GM08714 (cell line): ENCODE results near the gene JPH3.
"Not testable (repeated sequence)": the region's sequence is repeated elsewhere in the genome, so short reads cannot be mapped to it uniquely, and the experiment has no call there.

ENCODE experiments used
- H3K4me3 ChIP-seq: fragments of 200-500 bp; sonication (Bioruptor generic); 2 replicates; pipeline ENCODE4 v1.5.1; 2014; ENCODE audit warnings: mild to moderate bottlenecking, low read length, inconsistent platforms
- ZNF274 ChIP-seq: IDR thresholded peaks from 2 replicates; pipeline ENCODE4 v1.6.1; 2012; ENCODE audit warnings: mild to moderate bottlenecking, low read depth, low read length

Gene JPH3

DNA sequence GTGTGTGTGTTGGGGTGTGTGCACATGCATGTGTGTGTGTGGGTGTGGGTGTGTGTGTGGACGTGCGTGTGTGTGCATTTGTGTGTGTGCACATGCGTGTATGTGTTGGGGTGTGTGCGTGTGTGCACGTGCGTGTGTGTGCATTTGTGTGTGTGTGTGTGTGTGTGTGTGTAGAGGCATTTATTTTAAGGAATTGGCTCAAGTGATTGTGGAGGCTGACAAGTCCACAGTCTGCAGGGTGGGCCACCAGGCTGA is 37.9 kb upstream of the JPH3 start:
- H3K4me3 ChIP-seq = no peak overlapping the region

GRCh38 chr16:87569601-87570571 is 32.4 kb upstream of the JPH3 start:
- no peak overlapping the region for H3K4me3 ChIP-seq
- no peak for TF ChIP-seq ZNF274

More for the DNA sequence above, 37.9 kb upstream of the JPH3 start:
- TF ChIP-seq ZNF274 = no peak

- no peak overlapping the region for H3K4me3 ChIP-seq
- no peak for TF ChIP-seq ZNF274
Measured at GRCh38 chr16:87570572-87570937, 31.8 kb upstream of the JPH3 start.

GRCh38 chr16:87570938-87571867 is 31.1 kb upstream of the JPH3 start:
- TF ChIP-seq ZNF274 = no peak
- no peak overlapping the region for H3K4me3 ChIP-seq

GRCh38 chr16:87571868-87572244 is 30.5 kb upstream of the JPH3 start:
- no peak for TF ChIP-seq ZNF274
- H3K4me3 ChIP-seq = no peak overlapping the region

DNA sequence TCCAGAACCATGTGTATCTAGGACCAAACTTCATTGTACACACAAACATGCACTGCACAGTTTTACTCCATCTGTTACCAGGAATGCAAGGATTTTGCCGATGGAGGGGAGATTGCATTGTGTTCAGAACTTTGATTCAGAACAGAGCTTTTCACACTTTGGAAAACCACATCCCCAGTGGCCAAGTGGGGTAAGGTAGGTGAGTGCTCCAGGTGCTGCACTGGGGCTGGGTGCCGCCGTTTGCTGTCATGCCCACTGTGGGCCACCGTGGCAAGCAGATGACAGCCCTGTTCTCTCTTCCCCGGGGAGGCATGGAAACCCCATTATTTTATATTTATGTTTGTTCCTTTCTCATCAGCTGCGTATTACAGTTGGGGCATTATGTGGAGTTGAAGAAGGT is 29.3 kb upstream of the JPH3 start:
- H3K4me3 ChIP-seq = no peak overlapping the region
- no peak for TF ChIP-seq ZNF274

GRCh38 chr16:87575027-87575804 is 27.1 kb upstream of the JPH3 start:
- no peak for TF ChIP-seq ZNF274
- H3K4me3 ChIP-seq = no peak overlapping the region

DNA sequence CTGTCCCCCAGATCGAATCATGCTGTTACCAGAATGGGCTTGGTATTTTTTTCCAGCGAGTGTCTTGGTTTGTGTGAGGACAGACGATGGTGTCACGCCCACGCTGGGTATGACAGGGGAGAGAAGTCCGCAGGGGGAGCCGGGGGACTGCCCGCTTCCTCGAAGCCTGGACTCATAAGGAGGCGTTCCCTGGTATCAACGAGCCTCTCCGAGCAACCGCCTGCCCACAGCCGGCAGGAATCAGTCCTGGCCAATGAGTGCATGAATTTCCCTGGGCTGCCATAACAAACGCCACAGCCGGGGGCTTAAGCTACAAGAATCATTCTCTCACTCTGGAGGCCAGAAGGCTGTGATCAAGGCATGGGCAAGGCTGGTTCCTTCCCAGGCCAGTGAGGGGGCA is 26.1 kb upstream of the JPH3 start:
- TF ChIP-seq ZNF274 = no peak
- no peak overlapping the region for H3K4me3 ChIP-seq

GRCh38 chr16:87578142-87578930 is 24.0 kb upstream of the JPH3 start:
- H3K4me3 ChIP-seq = not testable (repeated sequence)

DNA sequence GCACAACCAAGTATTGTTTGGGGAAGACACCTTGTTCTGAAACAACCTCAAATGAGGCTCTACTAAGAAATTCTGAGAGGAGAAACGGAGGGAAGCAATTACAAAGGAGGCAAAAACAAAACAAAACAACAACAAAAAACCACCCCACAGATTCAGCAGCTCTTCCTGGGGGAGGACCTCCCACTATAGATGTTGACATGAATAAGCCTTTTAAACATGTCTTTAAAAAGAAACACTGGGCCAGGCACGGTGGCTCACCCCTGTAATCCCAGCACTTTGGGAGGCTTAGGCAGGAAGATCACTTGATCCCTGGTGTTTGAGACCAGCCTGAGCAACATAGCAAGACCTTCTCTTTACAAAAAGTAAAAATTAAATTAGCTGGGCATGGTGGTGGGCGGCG is 22.6 kb upstream of the JPH3 start:
- no peak for TF ChIP-seq ZNF274
- H3K4me3 ChIP-seq = no peak overlapping the region

DNA sequence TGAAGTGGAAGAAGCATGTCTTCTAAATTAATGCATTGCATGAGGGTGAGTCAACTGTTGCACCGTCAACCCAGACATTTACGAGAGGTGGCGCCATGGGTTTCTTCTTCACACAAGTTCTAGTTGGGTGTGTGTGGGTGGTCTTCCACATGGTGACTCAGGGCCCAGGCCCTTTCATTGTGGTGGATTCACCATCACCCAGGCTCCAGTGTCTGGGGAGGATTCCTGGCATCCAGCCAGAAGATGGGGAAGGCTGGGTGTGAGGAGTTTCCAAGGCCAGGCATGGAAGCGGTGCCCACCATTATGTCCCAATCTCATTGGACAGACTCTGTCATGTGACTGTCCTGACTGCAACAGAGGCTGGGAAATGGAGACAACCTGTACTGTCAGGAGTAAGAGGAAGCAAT is 21.4 kb upstream of the JPH3 start:
- TF ChIP-seq ZNF274 = no peak
- no peak overlapping the region for H3K4me3 ChIP-seq

DNA sequence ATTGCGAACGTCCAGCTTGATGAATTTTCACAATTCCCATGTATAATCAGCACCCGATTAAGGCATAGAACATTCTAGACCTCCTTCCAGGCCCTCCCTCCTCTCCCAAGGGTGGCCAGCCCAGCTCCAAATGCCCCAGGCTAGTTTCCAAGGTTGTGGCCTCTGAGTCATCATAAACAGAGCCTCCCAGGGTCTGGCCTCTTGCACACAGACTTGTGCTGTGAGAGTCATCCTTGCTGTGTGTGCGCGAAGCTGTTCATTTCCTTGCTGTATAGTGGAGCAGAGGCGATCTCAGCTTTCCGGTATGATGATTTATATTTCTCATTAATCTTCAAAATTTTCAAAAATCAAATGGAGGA is 20.5 kb upstream of the JPH3 start:
- no peak for TF ChIP-seq ZNF274
- H3K4me3 ChIP-seq = no peak overlapping the region

DNA sequence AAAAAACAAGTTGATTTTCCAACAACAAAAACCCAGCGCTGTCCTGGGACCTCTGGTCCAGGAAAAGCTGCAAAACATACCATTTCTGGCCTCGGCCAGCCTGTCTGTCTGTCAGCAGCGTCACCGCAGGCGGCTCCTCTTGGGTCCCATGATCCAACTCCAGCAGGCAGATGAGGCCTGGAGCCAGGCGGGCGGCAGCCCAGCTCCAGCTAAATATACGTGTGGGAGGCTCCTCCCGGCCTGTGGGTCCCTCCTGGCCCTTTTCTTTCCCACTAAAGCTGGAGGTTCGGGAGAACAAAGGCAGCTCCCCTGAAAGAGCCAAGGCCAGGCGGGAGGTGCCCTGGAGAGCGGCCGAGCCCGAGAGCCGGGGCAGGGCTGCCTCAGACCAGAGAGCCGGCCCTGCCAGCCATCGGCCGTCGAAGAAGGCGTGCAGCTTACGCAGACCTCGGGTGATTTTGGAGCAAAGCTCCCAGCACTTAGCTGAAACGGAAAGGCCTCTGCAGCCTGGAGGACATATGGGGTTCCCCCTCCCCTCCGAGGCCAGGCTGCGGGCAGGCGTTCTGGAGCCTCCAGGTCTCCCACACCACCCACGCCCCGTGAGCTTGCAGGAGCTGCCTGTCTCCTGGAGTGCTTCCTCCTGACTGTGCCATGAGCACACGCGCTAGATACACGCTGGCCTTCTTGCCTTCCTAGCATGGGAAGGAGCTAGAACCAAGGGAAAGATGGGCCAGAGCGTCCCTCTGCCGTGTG is 19.9 kb upstream of the JPH3 start:
- H3K4me3 ChIP-seq = no peak overlapping the region
- no peak for TF ChIP-seq ZNF274
